Measurements from ENCODE around the gene ALCAM.

The ALCAM gene

DNA sequence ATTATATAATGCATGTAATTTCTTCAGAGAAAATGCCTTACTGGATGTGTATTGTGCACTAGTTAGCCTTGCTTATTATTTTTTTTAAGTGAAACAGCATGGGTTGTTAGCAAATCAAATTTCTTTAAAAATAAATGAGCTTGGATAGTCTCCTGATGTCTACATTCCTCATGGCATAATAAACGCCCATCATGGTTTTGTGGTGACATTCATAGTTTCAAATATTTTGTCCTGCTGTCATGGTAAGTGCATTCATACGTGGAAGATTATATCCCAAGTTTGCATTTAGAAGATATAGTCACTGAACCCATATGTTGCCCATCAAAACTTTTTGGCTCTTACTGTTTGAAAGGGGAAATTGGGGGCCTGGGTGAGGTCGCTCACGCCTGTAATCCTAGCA is 130.7 kb downstream of the ALCAM start:
- DNase-seq = no peak

DNA sequence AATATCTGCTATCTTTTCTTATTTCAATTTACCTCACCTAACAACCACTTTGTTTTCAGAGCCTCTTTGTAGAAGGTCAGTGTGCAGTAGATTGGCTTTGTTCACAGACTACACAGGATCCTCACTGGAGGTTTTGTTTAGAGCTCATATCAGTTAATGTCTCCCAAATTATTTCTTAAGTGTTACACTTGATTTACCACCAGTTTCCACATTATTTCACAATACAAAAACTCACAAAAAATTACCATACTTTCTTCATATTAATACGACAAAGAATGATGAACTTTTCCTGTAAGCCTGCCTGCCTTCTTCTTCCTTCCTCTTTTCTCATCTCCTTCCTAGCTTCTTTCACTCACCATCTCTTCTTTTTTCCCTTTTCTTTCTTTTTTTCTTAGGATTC is 133.3 kb downstream of the ALCAM start:
- DNase-seq = peak; percentile 50

DNA sequence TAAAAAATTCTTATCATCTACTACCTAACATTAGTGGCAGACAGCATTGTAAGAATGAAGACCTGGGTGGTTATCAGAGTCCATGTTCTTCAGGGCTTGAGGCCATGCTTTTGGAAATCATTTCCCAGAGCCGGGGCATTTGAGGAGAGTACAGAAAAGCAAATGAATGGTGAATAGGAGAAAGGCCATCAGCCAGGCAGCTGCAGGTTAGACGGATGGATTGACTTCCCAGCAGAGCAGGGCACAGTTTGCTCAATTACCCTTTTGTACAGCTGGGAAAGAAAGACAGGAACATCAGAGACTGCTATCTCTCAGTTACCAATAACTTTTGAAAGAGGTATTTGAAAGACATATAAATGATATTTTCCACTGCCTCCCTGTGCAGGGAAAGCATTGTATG is 135.6 kb downstream of the ALCAM start:
- peak; percentile 56 for DNase-seq

DNA sequence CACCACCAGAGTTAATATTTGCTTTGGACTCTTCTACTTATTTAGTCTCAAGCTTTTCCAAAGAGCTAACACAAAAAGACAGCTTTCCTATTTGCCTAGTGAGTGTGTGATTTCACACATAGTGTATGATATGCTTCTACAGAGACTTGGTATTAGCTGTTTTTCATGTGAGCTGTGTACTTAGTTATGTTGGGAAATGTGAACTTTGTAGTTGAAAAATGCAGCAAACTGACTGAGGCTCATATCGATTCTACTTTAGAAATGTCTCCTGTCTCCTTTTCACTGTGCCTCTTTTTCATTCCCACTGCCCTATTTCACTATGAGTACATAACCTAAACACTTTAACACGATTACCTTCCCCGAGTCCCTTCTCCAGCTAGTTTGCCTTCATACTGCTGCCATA is 136.5 kb downstream of the ALCAM start:
- DNase-seq = peak; percentile 53

DNA sequence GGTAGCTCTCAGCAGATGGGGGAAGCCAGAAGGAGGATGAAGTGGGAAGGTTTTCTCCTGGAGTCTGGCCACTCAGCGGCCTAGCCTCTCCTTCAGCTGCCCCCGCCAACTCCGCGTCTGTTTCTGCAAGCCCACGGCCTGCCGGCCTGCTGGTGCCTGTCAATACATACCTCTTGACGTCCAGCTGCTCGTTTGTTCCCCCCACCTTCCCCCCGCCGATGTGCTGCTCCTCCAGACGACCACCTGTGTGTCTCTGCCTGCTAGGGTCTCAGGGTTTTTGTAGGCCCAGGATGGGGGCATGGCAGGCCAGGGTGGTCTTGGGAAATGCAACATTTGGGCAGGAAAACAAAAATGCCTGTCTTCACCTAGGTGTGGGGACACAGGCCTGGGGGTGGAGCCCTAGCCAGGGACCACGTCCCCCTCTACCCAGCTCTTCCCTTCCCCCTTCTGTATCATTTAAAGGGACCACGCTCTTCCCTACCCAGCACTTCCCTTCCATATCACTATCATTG is 137.8 kb downstream of the ALCAM start:
- DNase-seq = no peak

DNA sequence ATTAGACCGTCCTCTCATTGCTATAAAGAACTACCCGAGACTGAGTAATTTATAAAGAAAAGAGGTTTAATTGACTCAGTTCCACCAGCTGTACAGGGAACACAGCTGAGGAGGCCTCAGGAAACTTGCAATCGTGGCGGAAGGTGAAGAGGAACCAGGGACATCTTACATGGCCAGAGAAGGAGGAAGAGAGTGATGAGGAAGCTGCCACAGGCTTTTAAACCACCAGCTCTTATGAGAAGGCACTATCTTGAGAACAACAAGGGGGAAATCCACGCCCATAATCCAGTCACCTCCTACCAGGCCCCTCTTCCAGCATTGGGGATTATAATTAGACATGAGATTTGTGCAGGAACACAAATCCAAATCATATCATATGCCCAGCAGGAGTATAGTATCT is 138.5 kb downstream of the ALCAM start:
- no peak for DNase-seq

DNA sequence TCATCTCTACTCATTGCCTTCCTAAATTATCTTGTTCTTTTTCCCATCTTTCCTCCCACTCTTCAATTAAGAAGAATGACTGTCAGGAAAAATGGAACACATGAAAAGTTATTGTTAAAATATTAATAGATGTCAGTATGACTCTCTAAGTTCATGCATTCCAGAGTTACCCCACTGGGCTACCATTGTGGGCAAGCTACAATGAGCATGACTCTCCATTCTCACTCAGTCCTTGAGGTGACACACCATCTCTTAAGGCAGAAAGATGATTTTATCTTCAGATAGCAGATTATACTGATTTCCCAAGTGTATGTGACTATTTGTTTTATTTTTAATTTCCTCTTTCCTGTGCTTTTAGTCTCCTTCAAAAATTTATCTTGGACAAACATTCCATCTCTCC is 144.3 kb downstream of the ALCAM start:
- no peak for DNase-seq

DNA sequence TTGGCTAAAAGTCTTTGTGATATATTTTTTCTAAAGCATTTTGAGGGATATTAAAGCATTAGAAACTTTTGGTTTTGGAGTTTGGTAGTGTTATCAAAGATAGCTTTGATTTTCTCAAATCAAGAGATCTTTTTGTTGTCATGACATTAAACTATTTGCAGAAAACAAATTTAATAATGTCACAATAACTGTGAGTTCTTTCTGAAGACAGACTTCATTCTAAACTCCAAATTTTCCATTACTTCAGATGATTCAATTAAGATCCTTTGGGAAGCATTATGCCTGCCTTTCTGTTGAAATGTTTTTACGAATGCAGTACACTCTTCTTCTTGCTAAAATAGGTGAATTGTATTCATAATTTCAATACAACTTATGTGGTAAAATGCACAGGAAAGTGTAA is 145.4 kb downstream of the ALCAM start:
- no peak for DNase-seq

DNA sequence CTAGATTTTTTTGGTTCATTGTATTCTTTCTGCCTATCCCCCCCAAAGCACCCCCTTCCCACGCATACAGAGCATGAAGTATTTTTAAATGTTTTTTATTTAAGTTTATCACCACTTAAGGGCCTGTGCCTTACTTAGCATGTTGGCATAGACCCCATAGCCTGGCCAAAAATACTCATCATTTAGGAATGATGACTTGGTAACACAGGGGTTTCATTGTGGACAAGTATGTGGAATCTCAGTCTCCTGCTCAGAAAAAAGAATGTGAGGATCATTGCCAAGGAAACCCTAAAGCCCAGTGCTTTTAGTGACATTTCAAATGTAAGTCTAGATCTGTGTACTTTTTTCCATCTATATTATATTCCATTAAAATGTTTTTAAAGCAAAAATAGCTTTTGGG is 146.3 kb downstream of the ALCAM start:
- no peak for DNase-seq

DNA sequence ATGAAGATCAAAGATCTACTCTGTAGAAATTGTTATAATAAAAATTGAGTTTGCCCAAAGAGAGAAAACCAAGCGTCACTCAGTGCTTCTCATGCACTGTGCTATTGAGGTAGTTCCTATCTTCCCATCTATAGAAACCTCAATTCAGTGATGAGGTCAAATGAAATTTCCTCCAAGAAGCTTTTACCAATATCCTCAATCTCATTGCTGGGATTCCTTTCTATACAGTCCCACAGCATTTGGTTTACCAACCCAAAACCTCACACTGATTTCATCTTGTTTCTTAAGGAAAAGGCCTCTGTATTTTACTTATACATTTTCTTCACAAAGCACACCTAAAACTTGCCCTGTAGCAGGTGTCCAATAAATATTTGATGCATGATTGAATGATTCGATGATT is 147.2 kb downstream of the ALCAM start:
- no peak for DNase-seq

DNA sequence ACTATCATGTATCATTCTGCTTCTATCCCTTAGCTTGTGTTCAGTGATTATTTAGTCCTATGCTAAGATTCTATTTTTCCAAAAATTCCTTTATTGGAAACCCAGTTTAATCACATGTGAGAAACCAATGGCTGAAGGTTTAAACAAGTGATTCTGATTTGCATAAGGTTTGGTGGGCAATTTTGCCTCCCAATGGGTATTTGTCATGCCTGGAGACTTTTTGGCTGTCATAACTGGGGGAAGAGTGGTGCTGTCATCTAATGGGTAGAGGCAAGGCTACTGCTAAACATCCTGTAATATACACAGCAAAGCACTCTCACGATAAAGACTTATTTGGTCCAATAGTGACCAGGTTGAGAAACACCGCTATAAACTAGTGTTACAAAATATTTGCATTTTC is 148.7 kb downstream of the ALCAM start:
- DNase-seq = no peak

DNA sequence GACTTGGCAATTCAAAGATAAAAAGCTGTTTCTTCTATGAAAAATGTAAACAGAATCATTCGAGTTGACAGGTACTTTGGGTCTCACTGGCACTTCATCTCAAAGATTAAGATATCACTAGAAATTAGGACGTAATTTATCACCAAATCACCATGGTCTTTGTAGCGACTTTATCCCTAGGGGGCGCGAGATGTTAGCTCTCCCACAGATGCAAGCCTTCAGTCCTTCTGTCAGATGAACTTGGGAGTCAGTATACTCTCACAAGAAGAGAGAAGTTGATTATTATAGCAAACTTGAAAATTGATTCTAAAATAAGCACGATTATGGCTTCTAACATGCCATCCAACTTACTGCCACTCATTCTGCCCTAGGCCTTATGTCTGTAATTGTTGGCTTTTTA is 150.3 kb downstream of the ALCAM start:
- DNase-seq = no peak

DNA sequence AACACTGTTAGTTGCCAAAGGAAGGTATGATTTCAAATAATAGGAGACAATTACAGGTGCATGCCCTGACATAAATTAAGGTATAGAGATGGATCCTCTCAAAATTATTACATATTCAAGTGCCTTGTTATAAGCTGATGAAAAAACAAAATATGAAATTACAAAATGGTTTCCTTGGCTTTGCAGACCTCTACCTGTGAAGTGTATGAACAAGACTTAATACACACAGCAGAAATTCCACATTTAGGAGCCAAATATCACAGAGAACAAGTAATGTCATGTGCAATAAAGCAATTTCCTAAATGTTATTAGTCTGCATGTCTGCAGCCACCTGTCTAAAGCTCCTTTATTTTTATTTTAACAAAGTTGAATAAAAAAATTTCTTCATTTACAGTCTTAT is 151.5 kb downstream of the ALCAM start:
- DNase-seq = no peak

DNA sequence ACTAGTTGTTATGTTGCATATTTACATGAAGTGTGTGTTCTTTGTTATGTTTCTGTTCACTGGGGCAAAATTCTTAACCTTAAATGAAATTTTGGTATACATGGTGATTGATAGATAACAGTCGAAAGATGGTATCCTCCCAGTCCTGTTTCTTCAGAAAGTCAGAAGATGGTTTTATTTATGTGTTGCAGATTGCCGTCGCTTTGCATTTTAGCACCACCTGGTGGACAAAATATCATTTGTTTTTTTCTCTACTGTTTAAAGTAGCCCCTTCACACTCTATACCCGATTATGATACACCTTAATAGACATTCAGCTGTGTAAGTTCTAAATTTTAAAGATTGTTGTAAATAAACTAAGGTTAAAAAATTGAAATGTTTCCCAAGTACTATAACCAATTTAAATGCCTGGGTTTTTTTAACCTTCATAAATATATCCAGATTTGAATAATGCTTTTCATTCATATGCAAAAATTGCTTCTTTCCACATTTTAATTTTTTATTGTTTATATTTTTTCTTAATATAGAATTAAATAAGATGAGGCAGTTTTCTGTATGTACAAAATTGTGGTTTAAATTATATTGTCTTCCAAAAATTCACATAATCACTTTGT is 152.2 kb downstream of the ALCAM start:
- peak; percentile 74 for DNase-seq

DNA sequence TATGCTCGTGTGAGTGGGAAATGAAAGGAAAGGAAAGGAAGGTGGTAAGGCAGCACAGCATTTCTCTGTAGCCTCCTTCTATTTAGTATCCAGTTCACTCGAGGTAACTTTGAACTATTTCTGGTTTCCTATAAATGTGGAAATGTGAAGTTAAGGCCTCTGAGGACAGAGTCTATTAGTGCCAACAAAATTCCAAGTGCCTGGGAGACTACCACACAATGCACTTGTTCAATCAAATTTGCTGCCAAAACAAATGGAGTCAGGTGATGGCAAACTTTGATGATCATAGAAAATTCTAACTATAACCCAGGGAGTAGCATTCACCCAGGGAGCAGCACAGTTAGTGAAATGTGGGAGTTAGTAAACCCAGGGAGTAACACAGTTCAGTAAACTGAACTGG is 155.1 kb downstream of the ALCAM start:
- DNase-seq = no peak

DNA sequence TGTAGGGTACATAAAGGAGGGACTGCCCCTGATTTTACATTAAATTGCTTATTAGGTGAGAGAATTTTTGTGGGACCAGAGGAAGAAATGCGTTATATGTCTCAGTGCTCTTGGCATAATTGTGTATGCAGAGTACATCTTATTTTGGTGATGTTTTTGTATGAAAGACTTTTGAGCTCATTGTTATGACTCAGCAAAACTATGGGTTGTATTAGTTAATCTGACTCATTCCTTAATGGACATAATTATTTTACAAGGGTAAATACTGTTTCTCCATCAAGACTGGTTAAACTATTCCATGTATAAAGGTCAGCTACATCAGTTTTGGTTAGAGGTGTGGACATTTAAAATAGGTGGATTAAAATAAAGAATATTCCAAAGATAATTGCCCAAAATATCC is 156.8 kb downstream of the ALCAM start:
- no peak for DNase-seq

DNA sequence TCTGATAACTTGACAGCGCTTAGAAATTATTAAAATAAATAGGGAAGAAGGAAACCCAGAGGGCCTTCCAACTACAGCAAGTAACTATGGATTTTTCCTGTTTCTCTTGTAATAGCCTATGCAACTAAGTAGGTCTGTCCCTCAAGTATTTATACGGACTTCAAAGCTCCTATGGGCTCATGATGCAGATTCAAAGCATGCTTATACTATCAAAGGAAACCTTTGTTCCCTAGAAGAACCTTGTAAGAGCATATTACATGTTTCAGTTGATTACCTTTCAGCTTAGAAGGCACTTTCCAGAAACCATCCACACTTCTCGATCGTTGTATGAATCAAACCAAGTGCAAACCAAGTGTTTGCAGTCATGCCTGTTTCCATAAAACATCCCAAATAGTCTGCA is 158.8 kb downstream of the ALCAM start:
- DNase-seq = no peak

DNA sequence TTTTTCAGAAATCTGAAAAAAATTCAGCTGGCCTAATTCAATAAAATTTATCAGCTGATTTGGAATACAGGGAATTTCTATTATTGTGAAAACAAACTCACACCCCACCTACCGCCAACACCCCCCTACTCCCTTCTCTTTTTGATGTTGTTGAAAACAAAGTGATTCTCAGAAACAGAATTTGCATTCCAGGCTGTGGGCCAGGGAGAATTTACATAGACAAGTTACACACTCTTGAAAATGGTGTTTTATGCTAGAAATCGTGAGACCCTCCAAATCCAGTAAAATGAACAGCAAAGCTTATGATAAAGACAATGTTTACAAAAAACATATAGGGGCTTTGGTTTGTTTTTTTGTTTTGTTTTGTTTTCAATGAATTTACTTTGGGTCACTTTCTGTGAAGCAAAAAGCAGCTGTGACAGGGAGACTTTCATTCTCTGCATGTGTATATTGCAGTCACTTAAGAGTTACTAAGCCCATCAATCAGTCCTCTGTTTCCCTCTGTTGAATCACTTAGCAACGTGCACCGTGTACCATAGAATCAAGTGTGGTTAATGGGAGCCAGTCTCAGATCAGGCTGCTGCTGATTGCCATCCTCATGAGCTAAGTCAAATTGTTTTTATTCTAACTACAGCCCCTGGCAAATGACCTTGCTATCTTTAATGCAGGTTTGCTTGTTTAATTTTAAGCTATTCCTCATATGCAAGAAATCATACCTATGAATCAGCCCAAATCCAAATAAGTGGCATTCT is 159.8 kb downstream of the ALCAM start:
- DNase-seq = no peak

DNA sequence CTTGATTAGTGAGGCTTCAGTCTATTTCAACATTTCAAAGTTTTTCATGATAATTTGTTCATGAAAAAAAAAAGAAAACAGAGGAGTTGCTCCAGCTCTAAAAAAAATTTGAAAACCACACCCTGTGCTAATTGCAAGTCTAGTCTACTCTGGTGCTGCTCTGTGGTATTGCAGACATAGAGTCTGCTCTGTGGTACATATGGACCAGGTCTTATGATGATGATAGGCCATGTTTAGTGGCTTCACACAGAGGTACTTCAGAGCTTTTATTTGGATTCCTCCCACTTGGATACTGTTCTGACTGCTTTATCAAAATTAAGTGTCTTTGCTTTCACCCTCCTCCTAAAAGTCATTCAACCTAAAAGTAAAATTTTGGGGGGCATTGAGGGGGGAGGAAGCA is 160.8 kb downstream of the ALCAM start:
- peak; percentile 10 for DNase-seq

DNA sequence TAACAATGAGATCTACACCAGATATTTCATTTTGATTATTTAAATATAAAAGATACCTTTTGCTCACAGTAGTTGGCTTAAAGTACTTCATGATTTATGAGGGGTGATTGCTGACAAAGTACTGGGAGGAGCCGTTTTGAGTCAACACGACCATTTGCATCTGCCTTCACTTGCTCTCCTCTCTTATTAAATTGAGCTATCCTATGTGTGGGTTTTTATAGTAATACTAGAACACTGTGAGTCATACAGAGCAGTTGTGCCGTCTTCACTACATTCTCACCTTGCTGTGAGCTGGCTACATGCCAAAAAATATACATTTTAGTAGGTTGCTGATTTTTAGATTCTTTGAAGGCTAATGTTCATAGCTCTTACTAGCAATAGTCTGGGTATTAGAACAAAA is 161.2 kb downstream of the ALCAM start:
- peak; percentile 75 for DNase-seq

DNA sequence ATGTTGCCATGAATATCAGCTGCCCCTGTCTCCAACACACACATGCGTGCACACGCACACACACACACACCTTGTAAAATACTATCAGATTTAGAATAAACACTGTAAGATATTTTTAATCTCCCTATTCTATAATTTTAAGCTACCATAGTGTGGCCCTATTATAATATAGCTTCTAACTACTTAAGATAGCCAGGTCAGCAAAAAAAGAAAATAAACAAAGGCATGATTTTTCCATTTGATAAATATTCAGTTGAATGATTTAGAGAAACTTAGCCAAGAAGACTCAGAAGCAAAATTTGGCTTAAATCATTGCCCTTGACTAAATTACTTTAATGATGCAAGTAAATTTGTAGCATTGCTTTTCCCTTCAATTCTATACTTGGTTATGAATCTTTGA is 162.2 kb downstream of the ALCAM start:
- no peak for DNase-seq

DNA sequence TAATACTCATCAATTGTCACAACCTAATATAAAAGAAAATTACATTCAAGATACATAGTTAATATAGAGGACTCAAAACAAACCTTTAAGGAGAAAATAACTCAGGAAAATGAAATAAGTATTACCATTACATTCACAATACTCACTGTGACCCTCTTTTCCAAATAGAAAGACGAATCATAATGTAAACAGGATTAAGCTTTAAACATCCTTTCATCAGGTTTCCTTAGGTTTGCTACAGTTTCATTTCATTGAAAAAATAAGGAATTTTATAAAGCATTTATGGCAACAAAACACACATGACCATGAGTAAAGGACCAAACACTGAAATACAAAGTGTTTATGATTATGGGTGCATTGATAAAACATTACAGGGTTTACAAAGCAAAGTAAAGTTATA is 162.7 kb downstream of the ALCAM start:
- DNase-seq = no peak

DNA sequence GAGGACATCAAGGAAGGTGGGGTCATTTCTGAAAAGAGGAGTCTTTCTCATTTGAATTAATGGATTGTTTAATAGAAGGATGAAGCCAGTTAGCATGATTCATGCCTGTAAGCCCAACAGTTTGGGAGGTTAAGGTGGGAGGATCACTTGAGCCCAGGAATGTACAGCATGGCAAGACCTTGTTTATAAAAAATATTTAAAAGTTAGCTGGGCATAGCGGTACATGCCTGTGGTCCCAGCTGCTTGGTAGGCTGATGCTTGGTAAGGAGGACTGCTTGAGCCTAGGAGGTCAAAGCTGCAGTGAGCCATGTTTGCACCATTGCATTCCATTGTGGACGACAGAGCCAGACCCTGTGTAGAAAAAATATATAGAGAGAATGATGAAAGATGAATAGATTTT is 165.5 kb downstream of the ALCAM start:
- no peak for DNase-seq

DNA sequence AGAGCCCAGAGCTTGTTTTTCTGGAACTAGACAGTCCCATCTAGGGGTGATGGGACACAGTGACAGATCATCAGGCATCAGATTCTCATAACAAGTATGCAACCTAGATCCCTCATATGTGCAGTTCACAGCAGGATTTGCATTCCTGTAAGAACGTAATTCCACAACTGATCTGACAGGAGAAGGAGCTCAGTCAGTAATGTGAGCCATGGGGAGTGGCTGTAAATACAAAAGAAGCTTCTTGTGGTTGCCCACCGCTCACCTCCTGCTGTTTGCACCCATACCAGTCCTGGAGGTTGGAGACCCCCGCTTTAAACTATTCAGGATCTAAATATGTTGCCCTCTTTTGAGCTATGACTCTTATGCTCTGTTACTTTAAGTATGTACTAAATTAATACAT is 167.3 kb downstream of the ALCAM start:
- DNase-seq = no peak

DNA sequence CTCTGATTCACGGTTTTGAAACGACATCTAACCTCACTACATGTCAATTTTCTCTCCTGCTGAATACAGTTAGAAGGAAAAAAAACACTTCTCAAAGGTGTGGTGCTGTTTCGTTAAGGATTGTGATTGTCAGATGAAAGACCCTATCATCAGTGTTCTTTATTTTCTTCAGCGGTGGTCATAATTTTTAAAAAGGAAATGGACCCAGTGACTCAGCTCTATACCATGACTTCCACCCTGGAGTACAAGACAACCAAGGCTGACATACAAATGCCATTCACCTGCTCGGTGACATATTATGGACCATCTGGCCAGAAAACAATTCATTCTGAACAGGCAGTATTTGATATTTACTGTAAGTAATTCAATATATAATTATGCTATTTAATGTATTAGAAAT is 167.8 kb downstream of the ALCAM start:
- DNase-seq = no peak
